Measurements from ENCODE around the gene NCOR1. TPM values are rescaled to one million over a fixed set of nuclear protein-coding genes. Genes with fewer than 3 reads are reported as not detected.
A peak's percentile ranks its signal among the peaks of the same experiment; 100 is the strongest.

The NCOR1 gene
- total RNA-seq, 1 donor from 2014 or later: 131 TPM

GRCh38 chr17:16001226-16001897 lies 214.0 kb downstream of the NCOR1 start:
- no peak for DNase-seq (ENCODE audit: low spot score)
- no peak for ATAC-seq
- intact Hi-C loops (cut with DNase I): no loop called here

- ATAC-seq (peak; percentile 5), DNase-seq (ENCODE audit: low spot score) (peak; percentile 68)
- intact Hi-C loops (cut with DNase I): no loop called here
Measured at GRCh38 chr17:15999974-16000827, 215.1 kb downstream of the NCOR1 start.

- intact Hi-C loops (cut with DNase I): no loop called here
Measured at GRCh38 chr17:15999141-15999973, 216.0 kb downstream of the NCOR1 start, which contains the start of the genes TTC19 and ZSWIM7. Gene TTC19 (plus strand): TSS chr17:15999824. CDS start chr17:15999849, 25 bp downstream. Gene ZSWIM7 (minus strand): TSS chr17:15999704. CDS start chr17:15999594, 110 bp downstream.

DNA sequence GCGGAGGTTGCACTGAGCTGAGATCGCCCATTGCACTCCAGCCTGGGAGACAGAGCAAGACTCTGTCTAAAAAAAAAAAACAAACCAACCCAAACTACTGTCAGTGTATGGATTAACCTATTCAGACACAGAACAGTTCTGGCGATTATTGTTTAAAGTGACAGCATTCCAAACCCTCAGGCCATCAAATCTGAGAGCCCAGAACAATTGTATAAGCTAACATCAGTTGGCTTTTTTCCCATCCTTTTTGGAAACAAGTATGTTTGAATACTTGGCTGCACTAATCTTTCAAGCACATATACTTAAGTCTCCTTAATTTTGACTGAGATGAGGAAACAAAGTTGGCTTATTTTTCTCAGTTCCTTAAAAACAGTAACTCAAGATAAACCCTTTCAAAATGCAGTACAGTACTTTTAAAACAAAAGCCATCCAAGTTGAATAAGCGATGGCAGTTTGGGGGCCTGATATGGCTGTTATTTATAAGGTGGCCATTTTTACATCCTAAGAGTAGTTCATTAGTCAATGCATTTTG lies 217.2 kb downstream of the NCOR1 start:
- DNase-seq (ENCODE audit: low spot score): no peak
- ATAC-seq: no peak

More at GRCh38 chr17:15999141-15999973, 216.0 kb downstream of the NCOR1 start, which contains the start of the genes TTC19 and ZSWIM7:
- ATAC-seq (peak; percentile 98), DNase-seq (ENCODE audit: low spot score) (peak; percentile 97)

DNA sequence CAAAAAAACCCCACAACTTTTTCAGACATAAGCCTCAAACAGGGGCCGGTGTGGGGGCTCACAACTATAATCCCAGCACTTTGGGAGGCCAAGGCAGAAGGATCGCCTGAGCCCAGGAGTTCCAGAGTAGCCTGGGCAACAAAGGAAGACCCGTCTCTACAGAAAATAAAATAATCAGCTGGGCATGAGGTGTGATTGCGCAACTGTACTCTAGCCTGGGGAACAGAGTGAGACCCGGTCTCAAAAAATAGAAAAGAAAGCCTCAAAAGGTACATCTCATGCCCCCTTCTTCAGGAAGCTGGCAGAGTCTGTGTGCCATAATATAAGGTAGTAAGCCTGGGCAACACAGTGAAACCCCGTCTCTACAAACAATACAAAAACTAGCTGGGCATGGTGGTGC lies 219.0 kb downstream of the NCOR1 start:
- ATAC-seq: no peak
- DNase-seq (ENCODE audit: low spot score): no peak
- intact Hi-C loops (cut with DNase I): no loop called here

More for the DNA sequence above, 217.2 kb downstream of the NCOR1 start:
- intact Hi-C loops (cut with DNase I): no loop called here

DNA sequence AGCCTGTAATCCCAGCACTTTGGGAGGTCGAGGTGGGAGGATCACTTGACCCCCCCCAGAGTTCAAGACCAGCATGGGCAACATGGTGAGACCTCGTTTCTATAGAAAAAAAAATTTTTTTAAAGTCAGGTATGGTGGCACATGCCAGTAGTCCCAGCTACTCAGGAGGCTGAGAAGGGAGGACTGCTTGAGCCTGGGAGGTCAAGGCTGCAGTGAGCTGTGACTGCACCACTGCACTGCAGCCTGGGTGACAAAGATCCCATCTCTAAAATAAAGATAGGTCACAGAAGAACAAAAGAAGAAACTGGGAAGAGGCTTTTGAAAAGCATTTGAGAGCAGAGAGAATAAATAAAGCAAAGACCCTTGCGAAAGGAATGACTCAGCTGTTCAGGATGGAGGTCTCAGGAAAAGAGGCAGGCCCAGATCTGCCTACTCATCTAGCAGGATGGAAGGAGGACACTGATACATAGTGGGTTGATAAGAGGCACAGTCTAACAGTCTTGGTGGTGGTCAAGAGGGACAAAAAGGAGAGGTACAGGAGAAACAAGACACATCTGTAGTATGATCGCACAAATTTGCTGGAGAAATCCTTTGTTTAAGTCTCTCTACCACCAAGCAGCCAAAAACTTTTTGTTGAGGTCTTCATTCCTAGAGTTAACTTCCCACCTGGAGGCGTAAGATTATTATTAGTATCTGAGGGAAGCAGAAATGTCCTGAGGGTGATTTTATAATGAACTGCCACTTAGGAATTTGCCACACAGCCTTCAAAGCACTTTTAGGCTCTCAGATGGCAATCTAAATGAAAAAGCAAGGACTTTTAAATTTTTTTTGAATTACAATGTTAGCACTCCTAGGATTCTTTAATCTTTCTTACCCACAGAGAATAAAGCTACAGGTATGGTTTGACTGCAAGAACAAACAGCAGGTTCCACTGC lies 233.4 kb downstream of the NCOR1 start:
- ATAC-seq (no peak), DNase-seq (ENCODE audit: low spot score) (no peak)
- intact Hi-C loops (cut with DNase I): no loop called here

DNA sequence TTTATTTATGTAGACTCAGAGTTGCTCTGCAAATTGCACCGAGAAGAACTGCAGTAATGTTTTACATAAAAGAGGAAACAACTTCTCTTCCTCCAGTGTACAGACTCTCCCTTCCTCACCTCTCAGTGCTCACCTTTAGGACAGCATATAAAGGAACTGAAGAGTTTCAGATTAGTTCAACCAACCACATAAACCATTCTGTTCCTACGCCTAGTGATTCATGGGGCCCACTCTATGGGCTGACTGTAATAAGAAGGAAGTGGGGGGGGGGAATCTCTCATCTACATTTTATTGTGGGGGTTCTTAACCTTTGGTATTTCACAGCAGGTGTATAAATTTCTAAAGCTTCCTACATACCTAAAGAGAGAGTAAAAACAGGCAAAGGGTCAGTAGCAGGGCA lies 234.1 kb downstream of the NCOR1 start:
- DNase-seq (ENCODE audit: low spot score) (no peak), ATAC-seq (no peak)
- intact Hi-C loops (cut with DNase I): no loop called here

Other genes starting within 250 kb of the NCOR1 start
- gene ZSWIM7, start 215.8 kb downstream of the NCOR1 start, total RNA-seq: 19.3 TPM
- 32.9 TPM for gene TTC19, start 215.7 kb downstream of the NCOR1 start, total RNA-seq
- gene PIGL, start 1.7 kb upstream of the NCOR1 start, total RNA-seq: 54.7 TPM
- gene CENPV, start 137.9 kb upstream of the NCOR1 start, total RNA-seq: 8.7 TPM
- gene UBB, start 165.6 kb upstream of the NCOR1 start, total RNA-seq: 589 TPM
- gene TRPV2, start 200.0 kb upstream of the NCOR1 start, total RNA-seq: 26.3 TPM

Data from sciatic nerve (tissue), 2 donors.